A549 treated with AZD2906 at 1 μM for 4 hours (cell line): ENCODE data around the gene GSPT2. TPM values are rescaled to one million over a fixed set of nuclear protein-coding genes. Genes with fewer than 3 reads are reported as not detected.

ENCODE experiments used
- total RNA-seq: library from RNA; stranded (reverse); fragments of 200-300 nt; extraction: Qiagen RNA extraction; gene quantifications from 5 replicates; pipeline ENCODE4 v1.2.3, GENCODE V29; 2022

The GSPT2 gene
- total RNA-seq = 7.5 to 9.9 TPM (median 8.4 TPM) in 5 replicates

GRCh38 chrX:51743179-51743957 lies at the start of gene GSPT2:
Gene GSPT2 (plus strand): TSS chrX:51743442. CDS start chrX:51743627, 185 bp downstream.

GRCh38 chrX:51710277-51711164 lies 32.7 kb upstream of the GSPT2 start, which contains the start of gene CENPVL1:
Gene CENPVL1 (plus strand): TSS chrX:51710512. CDS start chrX:51710512, 0 bp downstream.

Other genes starting within 250 kb of the GSPT2 start
- 2.7 to 3.6 TPM (median 2.8 TPM) in 5 replicates for gene NUDT11, start 246.8 kb upstream of the GSPT2 start, total RNA-seq
- gene CENPVL3, start 124.5 kb upstream of the GSPT2 start, total RNA-seq = 0.08 to 0.26 TPM (median 0.15 TPM) in 5 replicates
- gene CENPVL2, start 60.6 kb upstream of the GSPT2 start, total RNA-seq = not detected in 5 replicates
- not detected in 5 replicates for gene CENPVL1, start 32.9 kb upstream of the GSPT2 start, total RNA-seq
- 66.6 to 90.1 TPM (median 79.1 TPM) in 5 replicates for gene MAGED1, start 150.2 kb downstream of the GSPT2 start, total RNA-seq